ENCODE results near the gene PLXNB2. TPM values are rescaled to one million over a fixed set of nuclear protein-coding genes. Genes with fewer than 3 reads are reported as not detected.

The PLXNB2 gene
- total and polyA plus RNA-seq, 3 donors from 2014 or later: 98.0 to 243 (median 219) TPM

- intact Hi-C loops (cut with DNase I; ENCODE audit: low total_unique reads): no loop called here
- WGBS, 2 donors: 63 to 93% methylated on average over 3 to 5 of the region's 5 CpGs
- Histone ChIP-seq H3K9me3 (no peaks in the 10 kb centered on the region), H3K27me3 (no peaks in the 10 kb centered on the region), H3K4me3 (no peak overlapping the region), H3K27ac (peak overlapping the region; percentile 68 to 87), H3K36me3 (ENCODE audit: low read depth, missing control alignments) (no peaks in the 10 kb centered on the region), H3K4me1 (peaks cover 67% of the 10 kb centered on the region)
- TF ChIP-seq CTCF (IDR thresholded peaks at IDR 0.05): no peak
- no peak for TF ChIP-seq POLR2A (IDR thresholded peaks at IDR 0.05)
- no peak for DNase-seq
Observed at GRCh38 chr22:50302564-50302963, 4.9 kb downstream of the PLXNB2 start.

- Histone ChIP-seq H3K27ac (no peak overlapping the region), H3K4me3 (no peak overlapping the region), H3K36me3 (ENCODE audit: low read depth, missing control alignments) (no peaks in the 10 kb centered on the region), H3K4me1 (peaks cover 70% of the 10 kb centered on the region), H3K27me3 (no peaks in the 10 kb centered on the region), H3K9me3 (no peaks in the 10 kb centered on the region)
- WGBS, 2 donors: 58 to 71% methylated on average over 7 to 9 of the region's 9 CpGs
- DNase-seq: no peak
- intact Hi-C loops (cut with DNase I; ENCODE audit: low total_unique reads): no loop called here
- no peak for TF ChIP-seq POLR2A (IDR thresholded peaks at IDR 0.05)
- no peak for TF ChIP-seq CTCF (IDR thresholded peaks at IDR 0.05)
Observed at GRCh38 chr22:50302041-50302541, 5.4 kb downstream of the PLXNB2 start.

- Histone ChIP-seq H3K27me3 (no peaks in the 10 kb centered on the region), H3K36me3 (ENCODE audit: low read depth, missing control alignments) (no peaks in the 10 kb centered on the region), H3K9me3 (no peaks in the 10 kb centered on the region), H3K27ac (no peak overlapping the region), H3K4me3 (no peak overlapping the region), H3K4me1 (peaks cover 76% of the 10 kb centered on the region)
- intact Hi-C loops (cut with DNase I; ENCODE audit: low total_unique reads): no loop called here
- DNase-seq: no peak
- 75% methylated on average over 12 to 17 of the region's 17 CpGs for WGBS, 2 donors
- TF ChIP-seq POLR2A (IDR thresholded peaks at IDR 0.05): no peak
- TF ChIP-seq CTCF (IDR thresholded peaks at IDR 0.05): no peak
Observed at GRCh38 chr22:50301581-50301991, 5.9 kb downstream of the PLXNB2 start.

GRCh38 chr22:50300620-50301257 lies 6.7 kb downstream of the PLXNB2 start:
- H3K27ac ChIP-seq: no peak overlapping the region
- H3K27me3 ChIP-seq: no peaks in the 10 kb centered on the region
- H3K9me3 ChIP-seq: no peaks in the 10 kb centered on the region
- peak overlapping the region in 1 of 2 donors; percentile 29 for H3K4me3 ChIP-seq
- intact Hi-C loops (cut with DNase I; ENCODE audit: low total_unique reads): no loop called here
- peaks cover 80% of the 10 kb centered on the region for H3K4me1 ChIP-seq
- no peaks in the 10 kb centered on the region for H3K36me3 ChIP-seq (ENCODE audit: low read depth, missing control alignments)
- DNase-seq: no peak
- TF ChIP-seq POLR2A (IDR thresholded peaks at IDR 0.05) (no peak), CTCF (IDR thresholded peaks at IDR 0.05) (no peak)
- WGBS, 2 donors: 84 to 98% methylated on average over 8 to 14 of the region's 14 CpGs
